ENCODE data around the gene TPP2.

DNA sequence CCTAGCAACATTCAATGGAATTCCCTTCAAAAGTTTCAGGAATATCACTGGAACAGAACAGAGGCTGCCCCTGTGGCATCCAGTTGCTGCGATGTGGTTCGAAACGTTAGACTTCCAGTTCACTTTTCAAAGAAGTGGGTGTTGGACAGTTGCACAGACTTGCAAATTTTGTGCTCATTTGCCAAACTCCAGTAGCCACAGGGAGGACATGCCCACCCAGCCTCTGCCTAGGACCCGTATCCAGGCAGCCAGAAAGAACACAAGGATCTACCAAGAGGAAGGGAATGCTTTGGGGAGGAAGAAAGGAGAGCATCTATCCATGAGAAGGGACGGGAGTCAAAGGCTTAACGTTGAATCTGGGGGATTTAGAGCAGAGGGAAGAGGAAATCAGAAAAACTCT is 98.2 kb downstream of the TPP2 start, which contains the start of gene METTL21C:
- TF ChIP-seq, protein P1, sequence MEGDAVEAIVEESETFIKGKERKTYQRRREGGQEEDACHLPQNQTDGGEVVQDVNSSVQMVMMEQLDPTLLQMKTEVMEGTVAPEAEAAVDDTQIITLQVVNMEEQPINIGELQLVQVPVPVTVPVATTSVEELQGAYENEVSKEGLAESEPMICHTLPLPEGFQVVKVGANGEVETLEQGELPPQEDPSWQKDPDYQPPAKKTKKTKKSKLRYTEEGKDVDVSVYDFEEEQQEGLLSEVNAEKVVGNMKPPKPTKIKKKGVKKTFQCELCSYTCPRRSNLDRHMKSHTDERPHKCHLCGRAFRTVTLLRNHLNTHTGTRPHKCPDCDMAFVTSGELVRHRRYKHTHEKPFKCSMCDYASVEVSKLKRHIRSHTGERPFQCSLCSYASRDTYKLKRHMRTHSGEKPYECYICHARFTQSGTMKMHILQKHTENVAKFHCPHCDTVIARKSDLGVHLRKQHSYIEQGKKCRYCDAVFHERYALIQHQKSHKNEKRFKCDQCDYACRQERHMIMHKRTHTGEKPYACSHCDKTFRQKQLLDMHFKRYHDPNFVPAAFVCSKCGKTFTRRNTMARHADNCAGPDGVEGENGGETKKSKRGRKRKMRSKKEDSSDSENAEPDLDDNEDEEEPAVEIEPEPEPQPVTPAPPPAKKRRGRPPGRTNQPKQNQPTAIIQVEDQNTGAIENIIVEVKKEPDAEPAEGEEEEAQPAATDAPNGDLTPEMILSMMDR (optimal IDR thresholded peaks at IDR 0.05 in 1 of 3, IDR thresholded peaks at IDR 0.05 in 1 of 3, conservative IDR thresholded peaks at IDR 0.05 in 1 of 3; ENCODE audit: extremely low read depth in 1 of 3, insufficient read depth in 2 of 3, low read length in 3 of 3), result no peak
- no peak for TF ChIP-seq EZH2 (IDR thresholded peaks at IDR 0.05; ENCODE audit: low read length)
